Heart left ventricle (tissue), 16 donors: ENCODE results near the gene SLC2A4RG. TPM values are rescaled to one million over a fixed set of nuclear protein-coding genes. Genes with fewer than 3 reads are reported as not detected.

Experiments
- ATAC-seq, 4 donors: fragments of 200-7000 bp; cut with Tn5 transposase; one replicate each; pipeline ENCODE4 v1.9.1; 2020 to 2022; ENCODE audit warnings: moderate library complexity in 4 of 4, mild to moderate bottlenecking in 3 of 4, moderate number of reproducible peaks in 1 of 4
- DNase-seq, 5 donors: peaks; one replicate each; pipeline ENCODE4 v3.0.0-alpha.2; 2020
- H3K27ac ChIP-seq, 12 donors: fragments of 200-600 bp; sonication (generic) in 4 of 12; one replicate each; pipeline versions ENCODE4 v1.5.0 to v1.8.0; 2016 to 2022; ENCODE audit warnings: mild to moderate bottlenecking in 2 of 12
- H3K27me3 ChIP-seq, 9 donors: fragments of 200-600 bp; sonication (generic) in 2 of 9; one replicate each; pipeline versions ENCODE4 v1.5.1 to v1.8.0; 2016 to 2022; ENCODE audit warnings: mild to moderate bottlenecking in 3 of 9
- H3K36me3 ChIP-seq, 9 donors: fragments of 200-600 bp; sonication (generic) in 2 of 9; one replicate each; pipeline versions ENCODE4 v1.5.0 to v1.8.0; 2018 to 2022; ENCODE audit warnings: mild to moderate bottlenecking in 2 of 9
- H3K4me1 ChIP-seq, 12 donors: fragments of 200-600 bp; sonication (generic) in 4 of 12; one replicate each; pipeline versions ENCODE4 v1.5.0 to v1.8.0; 2016 to 2022; ENCODE audit warnings: mild to moderate bottlenecking in 3 of 12
- H3K4me3 ChIP-seq, 12 donors: fragments of 200-600 bp; sonication (generic) in 4 of 12; one replicate each; pipeline versions ENCODE4 v1.5.0 to v1.8.0; 2017 to 2022; ENCODE audit warnings: mild to moderate bottlenecking in 9 of 12, moderate library complexity in 4 of 12
- H3K9me3 ChIP-seq, 12 donors: fragments of 200-600 bp; sonication (generic) in 4 of 12; one replicate each; pipeline versions ENCODE4 v1.5.0 to v1.8.0; 2016 to 2022; ENCODE audit warnings: mild to moderate bottlenecking in 1 of 12
- CTCF ChIP-seq, 12 donors: fragments of 200-600 bp; sonication (generic) in 4 of 12; IDR thresholded peaks; one replicate each; pipeline versions ENCODE4 v1.5.0 to v1.8.0; 2018 to 2022; ENCODE audit warnings: antibody characterized with exemption in 12 of 12, mild to moderate bottlenecking in 5 of 12
- POLR2A ChIP-seq, 2 donors: fragments of 450-650 bp; IDR thresholded peaks; one replicate each; pipeline ENCODE4 v1.6.1; 2017; ENCODE audit warnings: antibody characterized with exemption in 2 of 2, mild to moderate bottlenecking in 2 of 2, moderate library complexity in 2 of 2
- WGBS, 4 donors: extraction: QIAGEN DNeasy Blood & Tissue Kit in 2 of 4; methylation state at CpG; one replicate each; pipeline versions ENCODE4 v1.1.5 to v1.1.7; 2013 to 2018; 5-methylcytosine and 5-hydroxymethylcytosine counted together
- intact Hi-C, 10 donors: fragments of 100-400 bp; cut with DNase I; formaldehyde crosslinking; loops; one replicate each; pipeline versions ENCODE4 v1.11.1 to v1.14.2; 2022
- polyA plus RNA-seq, 2 donors: library from polyadenylated mRNA; stranded (reverse); fragments of 200-250 nt; gene quantifications; one replicate each; pipeline ENCODE4 v1.2.3, GENCODE V29; 2013
- total RNA-seq, 9 donors: library from RNA; depleted of rRNA in 2 of 9; stranded (reverse); fragments of >200 nt in 2 of 9; fragmentation: NEBNext Ultra II Directional in 3 of 9; extraction: Animal tissue kit (Norgen Biotek cat#: 25700) in 3 of 9; gene quantifications; one replicate each; pipeline versions ENCODE4 v1.1.0 to v1.2.4, GENCODE V29; 2016 to 2023
- donor health status: ischemic (EF 13 %, LVEDD 7.1; RV severe dilation, severe dysfunction).
- donor health status: healthy with polysubstance abuse.
- donor health status: DM: no; HTN: yes; CAD: no.
- donor health status: DM: no; HTN: no; CAD: no.
- donor health status: ischemic (EF 25% LVEDD 6.9; RV normal size, moderate dysfunction).
- donor health status: ischemic (EF 25% LVEDD 5.7; RV mildly dilated, moderate dysfunction).
- donor health status: healthy.
- donor health status: DM: yes; HTN: yes; CAD: no.
- donor health status: ischemic (EF 35%, LVEDD 5.7; RV mildly dilated, moderate dysfunction).
- donor health status: nonischemic (EF 11% LVEDD 7.7; RV severe dilation, severe dysfunction).
- donor health status: DM: yes; HTN: yes; CAD: no.
- donor health status: PGD.
- donor health status: ischemic (EF 29% LVEDD 5.4; RV normal size, mild dysfunction).
- donor health status: nonischemic (EF 23%, LVEDD 6.1; RV moderate dilation, normal function).

The SLC2A4RG gene
- total and polyA plus RNA-seq, 11 donors: 18.3 to 82.5 (median 70.7) TPM

GRCh38 chr20:63752411-63753101 lies 13.0 kb downstream of the SLC2A4RG start:
- intact Hi-C loops: loop anchor here in 1 of 10 donors (2.0 kb wide), 1 partner anchor 16 kb away; no protein-coding TSS in a partner anchor
- Histone ChIP-seq H3K27me3 (no peaks in the 10 kb centered on the region), H3K4me1 (peaks cover 0 to 11% (median 0%) of the 10 kb centered on the region in 12 donors), H3K4me3 (no peak overlapping the region), H3K27ac (no peak overlapping the region), H3K9me3 (no peaks in the 10 kb centered on the region), H3K36me3 (peaks cover 0 to 42% (median 24%) of the 10 kb centered on the region in 9 donors)
- DNase-seq: peak in 2 of 5 donors; percentile 20 to 57
- 93 to 97% (median 95%) methylated on average over 20 to 50 of the region's 50 CpGs for WGBS, 4 donors
- peak in 1 of 4 donors; percentile 6 for ATAC-seq
- TF ChIP-seq POLR2A (IDR thresholded peaks at IDR 0.05) (no peak), CTCF (IDR thresholded peaks at IDR 0.05) (no peak)

GRCh38 chr20:63753381-63753780 lies 13.8 kb downstream of the SLC2A4RG start:
- ATAC-seq (no peak), DNase-seq (peak in 2 of 5 donors; percentile 17 to 47)
- Histone ChIP-seq H3K4me3 (no peak overlapping the region), H3K36me3 (peaks cover 0 to 38% (median 24%) of the 10 kb centered on the region in 9 donors), H3K4me1 (peaks cover 0 to 6% (median 0%) of the 10 kb centered on the region in 12 donors), H3K9me3 (no peaks in the 10 kb centered on the region), H3K27me3 (no peaks in the 10 kb centered on the region), H3K27ac (no peak overlapping the region)
- WGBS, 4 donors: 87 to 94% (median 92%) methylated on average over 10 to 13 of the region's 13 CpGs
- TF ChIP-seq POLR2A (IDR thresholded peaks at IDR 0.05) (no peak), CTCF (IDR thresholded peaks at IDR 0.05) (no peak)
- intact Hi-C loops: loop anchor here in 1 of 10 donors (2.0 kb wide), 1 partner anchor 15 kb away; no protein-coding TSS in a partner anchor

- H3K4me3 ChIP-seq: no peak overlapping the region
- no peaks in the 10 kb centered on the region for H3K9me3 ChIP-seq
- H3K36me3 ChIP-seq: peaks cover 0 to 35% (median 22%) of the 10 kb centered on the region in 9 donors
- H3K27ac ChIP-seq: no peak overlapping the region
- DNase-seq (peak in 2 of 5 donors; percentile 15 to 55), ATAC-seq (peak in 3 of 4 donors; percentile 19 to 52 (median 43))
- peaks cover 0 to 6% (median 0%) of the 10 kb centered on the region in 12 donors for H3K4me1 ChIP-seq
- 63 to 69% (median 66%) methylated on average over 15 to 16 of the region's 16 CpGs for WGBS, 4 donors
- TF ChIP-seq CTCF (IDR thresholded peaks at IDR 0.05): no peak
- no peak for TF ChIP-seq POLR2A (IDR thresholded peaks at IDR 0.05)
- intact Hi-C loops: no loop called here
- H3K27me3 ChIP-seq: no peaks in the 10 kb centered on the region
Measured at GRCh38 chr20:63754008-63754407, 14.4 kb downstream of the SLC2A4RG start.

GRCh38 chr20:63755933-63756647 lies 16.5 kb downstream of the SLC2A4RG start:
- TF ChIP-seq POLR2A (IDR thresholded peaks at IDR 0.05) (no peak), CTCF (IDR thresholded peaks at IDR 0.05) (no peak)
- DNase-seq: peak in 1 of 5 donors; percentile 25
- Histone ChIP-seq H3K27ac (no peak overlapping the region), H3K4me1 (peaks cover 0 to 6% (median 0%) of the 10 kb centered on the region in 12 donors), H3K4me3 (no peak overlapping the region), H3K36me3 (peaks cover 0 to 35% (median 8%) of the 10 kb centered on the region in 9 donors), H3K27me3 (no peaks in the 10 kb centered on the region), H3K9me3 (no peaks in the 10 kb centered on the region)
- ATAC-seq: no peak
- intact Hi-C loops: no loop called here
- WGBS, 4 donors: 76 to 82% (median 79%) methylated on average over 18 of the region's 18 CpGs
